Measurements from ENCODE around the gene ALDH1A1. TPM values are rescaled to one million over a fixed set of nuclear protein-coding genes. Genes with fewer than 3 reads are reported as not detected.

ALDH1A1 gene
- 0.94 TPM for polyA plus RNA-seq (2013, experiment 1 of 2; ENCODE audit: insufficient read length)
- polyA plus RNA-seq (2013, experiment 2 of 2; ENCODE audit: insufficient read length): 3.0 TPM

GRCh38 chr9:72952914-72953313, at the start of gene ALDH1A1:
Gene ALDH1A1, minus strand, starts transcription at chr9:72953053. Its CDS starts 53 bp downstream, at chr9:72953000.
- DNase-seq: no peak

DNA sequence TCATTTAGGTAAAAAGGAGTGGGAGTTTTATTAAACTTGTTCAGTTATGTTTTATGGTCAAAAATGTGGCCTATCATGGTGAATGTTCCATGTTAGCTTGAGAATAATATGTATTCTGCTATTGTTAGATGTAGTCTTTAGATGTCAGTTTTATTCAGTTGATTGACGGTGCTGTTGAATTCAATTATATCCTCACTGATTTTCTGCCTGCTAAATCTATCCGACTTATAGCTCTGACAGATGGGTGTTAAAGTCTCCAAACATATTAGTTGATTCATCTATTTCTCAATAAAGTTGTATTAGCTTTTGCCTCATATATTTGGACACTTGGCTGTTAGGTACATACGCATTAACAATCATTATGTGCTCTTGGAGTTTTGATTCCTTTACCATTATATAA, 49.0 kb upstream of the ALDH1A1 start:
- no peak for DNase-seq

DNA sequence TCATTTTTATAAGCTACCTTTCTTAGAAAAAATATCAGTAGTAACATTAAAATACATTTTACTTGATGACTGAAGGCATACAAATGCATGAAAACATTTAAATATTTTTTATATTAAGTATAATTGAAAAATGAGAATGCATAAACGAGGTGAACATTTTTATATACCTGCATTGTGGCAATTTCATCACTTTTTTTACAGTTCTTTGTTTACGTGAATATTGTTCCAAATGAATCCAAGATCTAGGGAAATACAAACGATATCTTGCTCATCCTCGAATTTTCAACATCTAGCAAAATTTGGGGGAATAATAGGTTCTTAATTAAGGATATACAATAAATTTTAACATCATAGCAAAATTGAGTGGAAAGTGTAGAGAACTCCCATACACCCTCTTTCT, 45.5 kb upstream of the ALDH1A1 start:
- no peak for DNase-seq

- DNase-seq: no peak
Measured at GRCh38 chr9:72997387-72997995, 44.6 kb upstream of the ALDH1A1 start.

DNA sequence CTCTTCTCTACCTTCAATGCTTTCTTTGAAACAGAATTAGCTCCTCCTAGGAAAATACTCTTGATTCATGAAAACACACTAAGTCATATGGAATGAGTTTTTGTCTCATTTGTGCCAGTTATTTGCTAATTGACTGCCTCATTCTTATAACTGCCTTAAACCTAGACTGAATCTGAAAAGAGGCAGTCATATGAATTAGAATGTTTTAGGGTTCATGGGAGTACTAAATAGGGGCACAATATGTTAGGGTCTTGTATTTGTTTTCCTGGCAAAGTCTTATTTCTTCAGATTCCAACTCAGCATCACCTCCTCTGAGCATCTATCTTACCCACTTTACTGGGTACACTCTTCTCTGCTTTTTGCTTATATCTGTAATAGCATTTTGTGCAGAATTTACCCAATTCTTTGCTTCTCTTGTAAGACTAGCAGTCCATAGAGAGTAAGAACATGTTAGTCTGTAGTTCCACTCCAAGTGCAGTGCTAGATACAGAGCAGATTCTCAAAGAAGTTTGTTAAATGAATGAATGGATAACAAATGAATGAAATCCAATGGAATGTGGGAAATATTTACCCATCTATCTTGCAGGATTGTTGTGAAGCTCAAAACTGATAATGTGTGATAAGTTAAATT, 43.9 kb upstream of the ALDH1A1 start:
- no peak for DNase-seq

GRCh38 chr9:72996114-72996513, 43.3 kb upstream of the ALDH1A1 start:
- DNase-seq: no peak

DNA sequence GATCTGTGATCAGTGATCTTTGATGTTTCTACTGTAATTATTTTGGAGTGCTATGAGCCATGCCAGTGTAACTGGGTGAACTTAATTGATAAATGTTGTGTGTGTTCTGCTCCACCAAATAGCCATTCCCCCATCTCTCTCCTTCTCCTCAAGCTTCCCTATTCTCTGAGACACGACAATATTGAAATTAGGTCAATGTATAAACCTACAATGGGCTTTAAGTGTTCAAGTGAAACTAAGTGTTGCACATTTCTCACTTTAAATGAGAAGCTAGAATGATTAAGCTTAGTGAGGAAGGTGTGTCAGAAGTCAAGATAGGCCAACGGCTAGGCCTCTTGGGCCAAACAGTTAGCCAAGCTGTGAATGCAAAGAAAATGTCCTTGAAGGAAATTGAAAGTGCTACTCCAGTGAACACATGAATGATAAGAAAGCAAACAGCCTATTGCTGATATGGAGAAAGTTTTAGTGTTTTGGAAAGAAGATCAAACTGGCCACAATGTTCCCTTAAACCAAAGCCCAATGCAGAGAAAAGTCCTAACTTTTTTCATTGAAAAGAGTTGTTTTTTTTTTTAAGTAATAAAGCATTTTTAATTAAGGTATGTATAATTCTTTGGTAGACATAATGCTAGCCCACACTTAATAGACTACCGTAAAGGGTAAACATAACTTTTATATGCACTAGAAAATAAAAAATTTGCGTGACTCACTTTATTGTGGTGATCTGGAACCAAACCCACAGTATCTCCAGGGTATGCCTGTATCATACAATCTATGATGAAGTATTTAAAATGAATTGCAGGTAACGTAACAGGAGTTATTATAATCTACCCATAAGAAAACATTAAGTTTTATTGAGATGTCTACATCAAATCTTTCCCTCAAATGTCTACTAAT, 42.5 kb upstream of the ALDH1A1 start:
- DNase-seq: no peak

DNA sequence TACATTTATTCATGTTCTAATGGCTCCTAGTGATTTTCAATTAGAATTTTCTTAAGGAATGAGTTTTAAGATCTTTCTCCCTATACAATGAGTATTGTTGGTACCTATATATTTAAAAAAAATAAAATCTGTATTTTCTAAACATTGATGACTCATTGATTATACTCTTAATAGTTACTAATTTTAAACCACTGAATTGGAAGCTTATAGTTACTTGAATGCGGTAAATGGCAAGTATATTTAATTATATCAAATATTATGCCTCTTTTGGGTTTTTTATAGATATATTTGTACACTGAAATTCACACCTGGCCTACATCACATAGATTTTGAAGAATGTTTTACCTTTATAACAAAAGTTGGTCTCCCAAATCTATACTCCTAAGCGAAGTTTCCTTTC, 38.9 kb upstream of the ALDH1A1 start:
- DNase-seq: no peak

DNA sequence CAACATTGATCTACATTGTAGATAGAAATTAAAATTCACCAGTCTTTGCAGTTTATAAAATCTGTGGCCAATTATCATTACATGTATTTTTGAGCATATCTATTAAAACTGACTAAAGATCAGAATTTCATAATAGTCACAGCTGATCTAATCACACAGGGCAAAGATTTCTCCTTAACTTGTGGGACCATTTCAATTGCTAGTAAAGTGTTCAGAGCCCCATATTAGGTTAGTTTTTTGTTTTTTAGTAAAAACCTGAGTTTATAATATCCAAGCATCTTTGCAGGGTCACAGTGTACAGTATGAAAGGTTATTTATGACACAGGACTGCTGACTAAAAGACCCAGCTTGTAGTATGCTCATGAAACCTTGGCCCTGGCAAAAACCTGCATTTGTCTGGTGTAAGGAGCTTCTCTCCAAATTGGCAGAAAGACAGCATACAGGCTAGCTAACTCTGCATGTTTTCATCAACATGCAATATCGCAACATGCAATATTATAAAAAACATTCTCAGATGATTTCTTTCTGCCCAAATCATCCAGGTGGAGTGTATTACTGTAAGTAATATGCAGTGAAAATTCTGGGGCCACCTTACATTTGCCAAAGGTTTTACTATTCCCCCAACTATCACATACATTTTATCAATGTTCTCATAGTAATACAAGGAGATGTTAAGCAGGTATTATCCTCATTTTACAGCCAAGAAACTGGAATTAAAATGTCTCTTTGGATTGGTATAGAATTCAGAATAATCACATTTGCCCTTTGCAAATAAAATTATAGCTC, 37.7 kb upstream of the ALDH1A1 start:
- no peak for DNase-seq

DNA sequence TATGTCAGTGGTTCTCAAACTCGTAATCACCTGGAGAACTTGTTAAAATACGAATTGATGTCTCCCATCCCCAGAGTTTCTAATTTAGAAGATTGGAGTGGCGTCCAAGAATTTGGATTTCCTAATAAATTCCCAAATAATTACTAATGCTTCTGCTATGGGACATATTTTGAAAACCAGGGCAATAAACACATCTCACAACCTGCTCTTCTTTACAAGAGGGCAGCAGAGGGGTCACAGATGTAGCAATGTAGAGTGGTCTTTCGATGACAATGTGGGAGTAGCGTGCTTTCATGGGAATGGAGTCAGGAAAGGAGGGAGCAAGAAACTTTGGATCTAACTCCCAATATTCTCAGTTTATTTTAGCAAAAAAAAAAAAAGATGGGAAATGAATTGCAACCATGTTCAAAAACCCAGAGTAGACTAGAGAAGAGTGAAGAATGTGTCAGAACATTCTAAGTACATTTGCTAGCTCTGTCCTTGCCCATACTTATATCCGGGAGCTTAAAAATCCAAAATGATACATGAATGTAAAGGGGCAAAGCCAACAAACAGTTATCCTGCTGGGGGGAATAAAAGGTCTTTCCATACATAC, 33.8 kb upstream of the ALDH1A1 start:
- no peak for DNase-seq

DNA sequence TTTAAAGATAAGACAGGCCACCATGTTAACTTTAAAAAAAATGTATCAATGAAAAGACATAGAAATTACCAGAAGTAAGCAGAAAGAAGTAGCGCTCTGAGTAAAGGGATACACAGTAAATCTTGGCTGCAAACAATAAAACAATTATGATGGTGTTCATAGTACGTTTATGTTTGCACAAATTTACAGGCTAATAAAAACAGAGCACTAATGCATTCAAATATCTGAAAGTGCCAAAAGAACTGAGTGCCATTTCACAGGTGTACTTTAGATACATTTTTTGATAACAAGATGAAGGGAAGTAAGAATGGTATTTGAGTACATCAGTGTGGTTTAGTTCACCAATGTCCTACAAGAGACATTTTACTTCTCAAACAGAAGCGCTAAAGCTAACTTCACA, 32.9 kb upstream of the ALDH1A1 start:
- no peak for DNase-seq

DNA sequence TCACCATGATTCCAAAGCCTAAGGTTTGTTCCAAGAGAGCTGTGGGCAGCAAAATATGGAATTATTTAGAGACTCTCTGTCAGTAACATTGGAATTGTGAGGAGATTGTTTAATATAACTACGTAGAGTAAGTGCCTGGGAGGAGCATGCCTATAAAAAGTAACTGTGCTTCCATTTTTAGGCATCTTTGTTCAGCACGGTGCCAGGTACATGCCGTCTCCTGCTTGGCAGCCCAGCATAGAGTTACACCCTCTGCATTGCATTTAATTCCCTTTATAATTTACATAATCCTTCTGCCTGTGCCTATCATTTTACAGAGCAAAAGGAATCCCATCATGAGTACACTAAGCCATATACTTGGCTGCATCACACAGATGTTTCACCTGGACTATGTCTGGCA, 32.1 kb upstream of the ALDH1A1 start:
- DNase-seq: no peak

- peak; percentile 15 for DNase-seq
Measured at GRCh38 chr9:72984226-72984947, 31.5 kb upstream of the ALDH1A1 start.

GRCh38 chr9:72983512-72984225, 30.8 kb upstream of the ALDH1A1 start:
- peak; percentile 35 for DNase-seq

GRCh38 chr9:72983056-72983455, 30.2 kb upstream of the ALDH1A1 start:
- no peak for DNase-seq

DNA sequence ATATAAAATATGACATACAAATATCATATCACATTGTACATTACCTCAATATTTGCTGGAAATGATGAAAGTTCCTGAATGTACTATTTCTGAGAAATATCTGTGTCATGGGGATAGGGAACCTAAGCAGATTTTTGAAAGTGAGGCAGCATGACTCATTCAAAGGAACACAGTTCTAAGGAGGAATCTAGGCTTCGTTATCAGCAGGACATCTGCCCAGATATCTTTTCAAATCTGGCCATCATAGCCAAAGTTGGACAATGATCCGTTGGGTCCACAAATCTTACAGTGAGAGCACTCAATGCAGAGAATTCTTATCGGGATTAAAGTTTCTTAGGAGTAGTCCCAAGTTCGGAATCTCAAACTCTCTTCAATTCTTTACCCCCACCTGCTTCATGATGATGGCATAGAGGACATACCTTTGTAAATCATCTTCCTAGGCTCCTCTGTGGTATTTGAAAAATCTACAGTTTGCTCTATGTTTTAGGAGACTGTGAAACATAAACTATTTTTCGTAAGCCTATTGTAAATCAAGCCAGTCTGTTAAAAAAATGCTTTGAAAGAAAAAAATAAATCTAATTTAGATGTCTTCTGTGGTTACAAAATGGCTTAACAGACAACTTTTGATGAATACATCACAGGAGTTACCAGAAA, 29.4 kb upstream of the ALDH1A1 start:
- no peak for DNase-seq

- DNase-seq: no peak
Measured at GRCh38 chr9:72981433-72981832, 28.6 kb upstream of the ALDH1A1 start.

DNA sequence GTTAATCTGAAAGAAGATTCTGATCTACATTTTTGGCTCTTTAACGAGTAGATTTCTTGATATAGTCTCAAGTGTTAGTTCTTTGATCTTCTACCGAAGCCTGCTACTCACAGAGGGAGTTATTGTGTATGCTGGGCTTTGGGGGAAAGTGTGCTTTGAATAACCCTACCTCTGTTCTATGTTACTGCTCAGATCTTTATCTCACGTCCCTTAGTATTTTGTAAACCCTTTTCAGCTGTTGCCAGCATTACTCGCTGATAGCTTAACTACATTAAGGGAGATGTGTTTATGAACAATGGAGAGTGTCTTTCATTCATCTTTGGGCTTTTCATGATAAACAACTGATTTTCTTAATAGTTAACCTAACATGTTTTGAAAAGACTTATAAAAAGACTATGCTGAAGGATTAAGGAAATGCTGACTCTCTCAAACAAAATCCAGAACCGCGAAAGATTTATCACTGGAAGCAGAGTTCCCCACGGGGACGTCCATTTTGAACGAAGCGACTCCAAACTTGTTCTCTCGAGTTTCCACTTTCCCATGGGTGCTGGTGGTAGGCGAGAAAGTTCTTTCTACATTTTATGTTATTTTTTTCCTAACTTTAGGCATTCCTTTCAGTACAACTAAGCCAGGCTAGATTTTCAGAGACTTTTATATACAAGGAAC, 27.9 kb upstream of the ALDH1A1 start:
- no peak for DNase-seq

DNA sequence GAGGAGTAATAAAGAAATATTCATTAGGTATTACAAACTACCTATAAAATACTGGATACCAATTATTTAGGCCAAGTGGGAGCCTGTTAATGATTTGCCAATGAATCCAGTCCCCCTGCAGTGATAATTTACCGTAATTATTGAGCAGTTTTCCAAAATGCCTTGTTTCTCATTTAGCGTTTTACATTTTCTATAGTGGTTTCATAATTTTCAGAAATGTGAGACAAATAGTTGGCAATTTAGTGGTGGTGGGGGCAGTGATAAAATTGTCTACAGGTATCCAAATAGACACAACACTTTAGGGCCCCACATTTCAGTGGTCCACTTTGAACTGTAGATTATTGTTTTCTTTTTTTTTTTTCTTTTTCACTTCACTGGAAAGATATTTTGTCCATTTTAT, 27.3 kb upstream of the ALDH1A1 start:
- no peak for DNase-seq
